MM.1S (cell line): ENCODE results near the gene CDK2AP2.

Experiments used
- DNase-seq: peaks from one replicate; pipeline ENCODE4 v3.0.0-alpha.2; 2015
- H2AFZ ChIP-seq: fragments of 300-600 bp; sonication (generic); 2 replicates; pipeline ENCODE4 v1.6.0; 2016; ENCODE audit warnings: antibody characterized with exemption, low read length
- H3F3A ChIP-seq: fragments of 300-600 bp; sonication (generic); 2 replicates; pipeline ENCODE4 v1.6.1; 2016; ENCODE audit warnings: mild to moderate bottlenecking, antibody characterized with exemption, low read length, moderate library complexity, mixed read lengths; ENCODE audit not compliant: insufficient read depth
- H3K27ac ChIP-seq: fragments of 300-600 bp; sonication (generic); 2 replicates; pipeline ENCODE4 v1.5.1; 2016; ENCODE audit warnings: mild to moderate bottlenecking, low read length
- H3K27me3 ChIP-seq: fragments of 300-600 bp; sonication (generic); replicated peaks from 2 replicates; pipeline ENCODE4 v1.6.0; 2016; ENCODE audit warnings: low read length; ENCODE audit not compliant: insufficient read depth
- H3K36me3 ChIP-seq: fragments of 300-600 bp; sonication (generic); replicated peaks from 2 replicates; pipeline ENCODE4 v1.6.1; 2016; ENCODE audit warnings: mild to moderate bottlenecking, low read length, mixed read lengths; ENCODE audit not compliant: insufficient read depth
- H3K4me1 ChIP-seq: fragments of 300-600 bp; sonication (generic); 2 replicates; pipeline ENCODE4 v1.6.1; 2016; ENCODE audit warnings: low read length, mixed read lengths
- H3K4me2 ChIP-seq: fragments of 300-600 bp; sonication (generic); 2 replicates; pipeline ENCODE4 v1.6.0; 2016; ENCODE audit warnings: low read depth, low read length
- H3K4me3 ChIP-seq: fragments of 300-600 bp; sonication (generic); 2 replicates; pipeline ENCODE4 v1.5.1; 2016; ENCODE audit warnings: low read length, mixed read lengths
- H3K79me2 ChIP-seq: fragments of 300-600 bp; sonication (generic); 2 replicates; pipeline ENCODE4 v1.6.1; 2016; ENCODE audit warnings: mixed run types, low read length, mixed read lengths
- H3K9ac ChIP-seq: fragments of 300-600 bp; sonication (generic); 2 replicates; pipeline ENCODE4 v1.6.1; 2016; ENCODE audit warnings: low read length, mixed read lengths
- H3K9me2 ChIP-seq: fragments of 300-600 bp; sonication (generic); replicated peaks from 2 replicates; pipeline ENCODE4 v1.6.1; 2016; ENCODE audit warnings: mild to moderate bottlenecking, low read length, mixed read lengths; ENCODE audit not compliant: insufficient read depth
- H3K9me3 ChIP-seq: fragments of 300-600 bp; sonication (generic); replicated peaks from 2 replicates; pipeline ENCODE4 v1.6.1; 2016; ENCODE audit warnings: mild to moderate bottlenecking, low read length, mixed read lengths; ENCODE audit not compliant: insufficient read depth
- H4K20me1 ChIP-seq: fragments of 300-600 bp; sonication (generic); 2 replicates; pipeline ENCODE4 v1.6.1; 2016; ENCODE audit warnings: mild to moderate bottlenecking, low read length, moderate library complexity, mixed read lengths; ENCODE audit not compliant: insufficient read depth
- CTCF ChIP-seq: fragments of 300-600 bp; sonication (generic); IDR thresholded peaks from 2 replicates; pipeline ENCODE4 v1.5.1; 2016; ENCODE audit warnings: antibody characterized with exemption, low read length, mixed read lengths
- EZH2 ChIP-seq: fragments of 300-600 bp; sonication (generic); optimal IDR thresholded peaks from 2 replicates; pipeline ENCODE3; 2017; ENCODE audit warnings: low read depth, mild to moderate bottlenecking, antibody characterized with exemption, low read length, mixed read lengths
- EZH2phosphoT487 ChIP-seq: fragments of 300-600 bp; sonication (generic); IDR thresholded peaks from 2 replicates; pipeline ENCODE4 v1.6.1; 2018; ENCODE audit warnings: antibody characterized with exemption, low read length

The CDK2AP2 gene

GRCh38 chr11:67463680-67464410 lies 44.1 kb downstream of the CDK2AP2 start:
- no peaks in the 10 kb centered on the region for H3K9me3 ChIP-seq
- H2AFZ ChIP-seq = peak overlapping the region; percentile 91
- H3K27ac ChIP-seq = no peak overlapping the region
- H3K4me3 ChIP-seq = peak overlapping the region; percentile 63
- no peak for DNase-seq
- H3K4me1 ChIP-seq = peaks cover 17% of the 10 kb centered on the region
- TF ChIP-seq EZH2phosphoT487 (no peak), EZH2 (no peak), CTCF (no peak)
- H4K20me1 ChIP-seq = no peaks in the 10 kb centered on the region
- no peaks in the 10 kb centered on the region for H3K27me3 ChIP-seq
- no peaks in the 10 kb centered on the region for H3K36me3 ChIP-seq
- no peaks in the 10 kb centered on the region for H3K9me2 ChIP-seq
- peaks cover 9% of the 10 kb centered on the region for H3F3A ChIP-seq
- peak overlapping the region; percentile 92 for H3K4me2 ChIP-seq
- H3K79me2 ChIP-seq = peaks cover 11% of the 10 kb centered on the region
- H3K9ac ChIP-seq = peak overlapping the region; percentile 65; the same call in 1 of the 2 replicates

- Histone ChIP-seq H3K9ac (no peak overlapping the region), H3K27ac (no peak overlapping the region)
Observed at GRCh38 chr11:67463186-67463585, 44.8 kb downstream of the CDK2AP2 start.

GRCh38 chr11:67458266-67458665 lies 49.7 kb downstream of the CDK2AP2 start:
- no peak overlapping the region for H3K4me3 ChIP-seq
- H3K27ac ChIP-seq = no peak overlapping the region
- no peaks in the 10 kb centered on the region for H3K9me2 ChIP-seq
- TF ChIP-seq EZH2phosphoT487 (no peak), EZH2 (no peak), CTCF (no peak)
- H3K4me1 ChIP-seq = 0 out of 2 replicates have a peak, but pooled peaks cover 5% of the 10 kb centered on the region
- no peak overlapping the region for H3K4me2 ChIP-seq
- peaks cover 9% of the 10 kb centered on the region for H3F3A ChIP-seq
- H3K27me3 ChIP-seq = no peaks in the 10 kb centered on the region
- no peaks in the 10 kb centered on the region for H3K79me2 ChIP-seq
- no peaks in the 10 kb centered on the region for H4K20me1 ChIP-seq
- H2AFZ ChIP-seq = no peak overlapping the region
- DNase-seq = no peak
- H3K9me3 ChIP-seq = no peaks in the 10 kb centered on the region
- no peak overlapping the region for H3K9ac ChIP-seq
- no peaks in the 10 kb centered on the region for H3K36me3 ChIP-seq

More at GRCh38 chr11:67463186-67463585, 44.8 kb downstream of the CDK2AP2 start:
- peaks cover 15% of the 10 kb centered on the region for H3K4me1 ChIP-seq
- peaks cover 9% of the 10 kb centered on the region for H3F3A ChIP-seq
- no peak for DNase-seq
- H3K4me2 ChIP-seq = no peak overlapping the region
- H3K9me2 ChIP-seq = no peaks in the 10 kb centered on the region
- H3K9me3 ChIP-seq = no peaks in the 10 kb centered on the region
- H3K4me3 ChIP-seq = no peak overlapping the region
- TF ChIP-seq EZH2 = no peak
- no peak for TF ChIP-seq CTCF
- no peak for TF ChIP-seq EZH2phosphoT487
- no peak overlapping the region for H2AFZ ChIP-seq
- H3K79me2 ChIP-seq = peaks cover 11% of the 10 kb centered on the region
- H3K36me3 ChIP-seq = no peaks in the 10 kb centered on the region
- H4K20me1 ChIP-seq = no peaks in the 10 kb centered on the region
- H3K27me3 ChIP-seq = no peaks in the 10 kb centered on the region
